C1 segment of cervical spinal cord (tissue), 14 donors: ENCODE results near the gene ZNF324.

Experiments used
- DNase-seq, 14 donors: peaks; one replicate each; lab custom pipeline; 2025; lab: John Stamatoyannopoulos, UW

Gene ZNF324

DNA sequence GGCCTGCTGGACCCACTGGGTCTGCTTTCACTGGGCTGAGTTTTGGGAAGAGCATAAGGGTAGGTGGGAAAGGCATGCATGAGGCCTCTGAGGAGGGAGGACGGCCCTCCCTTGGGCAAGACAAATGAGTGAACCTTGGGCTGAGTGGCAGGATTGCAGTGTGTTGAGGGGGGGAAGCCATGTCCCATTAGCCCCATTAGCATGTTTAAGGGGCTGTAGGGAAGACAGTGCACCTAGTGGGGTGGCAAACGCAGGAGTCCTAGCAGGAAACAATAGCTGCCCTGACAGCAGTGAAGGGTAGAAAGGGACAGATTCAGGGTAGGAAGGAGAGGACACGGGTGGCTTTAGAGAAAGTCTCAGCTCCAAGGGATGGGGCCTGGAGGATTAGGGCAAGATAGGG is 55.8 kb downstream of the ZNF324 start:
- no peak for DNase-seq
